Effector CD8-positive, alpha-beta T cell (primary cell): Measurements from ENCODE around the gene RAB43.
"Not testable (repeated sequence)": the region's sequence is repeated elsewhere in the genome, so short reads cannot be mapped to it uniquely, and the experiment has no call there.

Experiments used
- DNase-seq: peaks from one replicate; lab custom pipeline; 2025; lab: John Stamatoyannopoulos, UW
- total RNA-seq, 4 experiments: gene quantifications; one replicate each; lab custom pipeline; 2026; lab: John Stamatoyannopoulos, UW

Gene RAB43
- total RNA-seq = 2.7 to 7.5 (median 4.7) reads per million in 4 experiments

DNA sequence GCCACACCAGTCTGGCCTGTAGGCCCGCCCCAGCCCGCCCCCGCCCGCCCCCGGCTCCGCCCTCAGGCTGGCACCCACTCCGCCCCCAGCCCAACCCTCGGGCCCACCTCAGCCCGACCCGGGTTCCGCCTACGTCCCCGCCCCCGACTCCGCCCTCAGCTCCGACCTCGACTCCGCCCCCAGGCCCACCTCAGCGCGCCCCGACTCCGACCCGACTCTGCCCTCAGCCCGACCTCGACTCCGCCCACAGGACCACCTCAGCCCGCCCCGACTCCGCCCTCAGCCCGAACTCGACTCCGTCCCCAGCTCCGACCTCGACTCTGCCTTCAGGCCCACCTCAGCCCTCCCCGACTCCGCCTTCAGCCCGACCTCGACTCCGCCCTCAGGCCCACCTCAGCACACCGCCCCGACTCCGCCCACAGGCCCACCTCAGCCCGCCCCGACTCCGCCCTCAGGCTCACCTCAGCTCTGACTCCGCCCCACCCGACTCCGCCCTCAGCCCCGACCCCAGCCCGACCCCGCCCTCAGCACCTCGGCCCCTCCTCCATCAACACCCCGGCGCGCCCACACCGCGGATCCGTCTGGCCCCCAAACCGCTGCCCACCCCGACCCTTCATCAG lies at the start of gene RAB43:
Gene RAB43 (minus strand): TSS at position 13 of the 620 bp plus-strand sequence. CDS start 315 bp downstream, outside the sequence.
- peak; percentile 91 for DNase-seq

DNA sequence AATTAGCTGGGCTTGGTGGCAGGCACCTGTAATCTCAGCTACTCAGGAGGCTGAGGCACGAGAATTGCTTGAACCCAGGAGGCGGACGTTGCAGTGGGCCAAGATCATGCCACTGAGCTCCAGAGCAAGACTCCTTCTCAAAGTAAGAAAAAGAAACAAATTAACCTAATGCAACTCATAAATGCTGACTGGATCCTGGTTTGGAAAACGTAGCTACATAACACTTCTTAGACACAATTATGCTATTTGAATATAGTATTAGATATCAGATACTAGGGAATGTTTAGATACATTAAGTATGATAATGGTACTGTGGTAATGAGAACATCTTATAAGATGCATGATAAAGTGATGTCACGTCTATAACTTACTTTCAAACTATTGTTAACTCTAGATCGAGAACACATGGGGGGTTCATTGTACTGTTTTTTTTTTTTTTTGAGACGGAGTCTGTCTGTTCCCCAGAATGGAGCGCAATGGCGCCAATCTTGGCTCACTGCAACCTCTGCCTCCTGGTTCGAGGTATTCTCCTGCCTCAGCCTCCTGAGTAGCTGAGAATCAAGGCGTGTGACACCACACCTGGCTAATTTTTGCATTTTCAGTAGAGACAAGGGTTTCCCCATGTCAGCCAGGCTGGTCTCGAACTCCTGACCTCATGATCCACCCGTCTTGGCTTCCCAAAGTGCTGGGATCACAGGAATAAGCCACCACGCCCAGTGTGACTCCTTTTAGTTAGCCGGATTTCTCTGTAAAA lies 45.2 kb upstream of the RAB43 start:
- DNase-seq = no peak

DNA sequence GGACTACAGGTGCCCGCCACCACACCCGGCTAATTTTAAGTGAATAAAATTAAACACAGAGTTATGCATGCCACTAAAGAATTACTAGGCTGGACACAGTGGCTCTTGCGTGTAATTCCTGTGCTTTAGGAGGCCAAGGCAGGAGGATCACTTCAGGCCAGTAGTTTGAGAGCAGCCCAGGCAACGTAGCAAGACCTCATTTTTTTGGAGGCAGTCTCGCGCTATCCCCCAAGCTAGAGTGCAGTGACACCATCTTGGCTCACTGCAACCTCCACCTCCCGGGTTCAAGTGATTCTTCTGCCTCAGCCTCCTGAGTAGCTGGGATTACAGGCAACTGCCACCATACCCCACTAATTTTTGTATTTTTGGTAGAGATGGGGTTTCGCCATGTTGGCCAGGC lies 44.0 kb upstream of the RAB43 start:
- not testable (repeated sequence) for DNase-seq

DNA sequence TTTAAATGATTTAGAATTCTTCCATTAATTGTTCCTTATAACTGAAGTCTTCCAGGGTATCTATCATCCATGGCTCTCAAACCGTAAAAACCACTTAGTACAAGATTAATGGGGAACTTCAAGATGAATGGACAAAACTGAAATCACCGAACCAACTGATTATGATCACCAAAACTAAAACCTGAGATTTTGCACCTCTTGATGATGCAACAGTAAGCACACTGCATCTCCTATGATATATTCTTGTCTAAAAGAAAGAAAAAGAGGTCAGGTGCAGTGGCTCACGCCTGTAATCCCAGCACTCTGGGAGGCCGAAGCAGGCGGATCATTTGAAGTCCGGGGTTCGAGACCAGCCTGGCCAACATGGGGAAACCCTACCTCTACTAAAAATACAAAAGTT lies 42.9 kb upstream of the RAB43 start:
- DNase-seq = no peak

DNA sequence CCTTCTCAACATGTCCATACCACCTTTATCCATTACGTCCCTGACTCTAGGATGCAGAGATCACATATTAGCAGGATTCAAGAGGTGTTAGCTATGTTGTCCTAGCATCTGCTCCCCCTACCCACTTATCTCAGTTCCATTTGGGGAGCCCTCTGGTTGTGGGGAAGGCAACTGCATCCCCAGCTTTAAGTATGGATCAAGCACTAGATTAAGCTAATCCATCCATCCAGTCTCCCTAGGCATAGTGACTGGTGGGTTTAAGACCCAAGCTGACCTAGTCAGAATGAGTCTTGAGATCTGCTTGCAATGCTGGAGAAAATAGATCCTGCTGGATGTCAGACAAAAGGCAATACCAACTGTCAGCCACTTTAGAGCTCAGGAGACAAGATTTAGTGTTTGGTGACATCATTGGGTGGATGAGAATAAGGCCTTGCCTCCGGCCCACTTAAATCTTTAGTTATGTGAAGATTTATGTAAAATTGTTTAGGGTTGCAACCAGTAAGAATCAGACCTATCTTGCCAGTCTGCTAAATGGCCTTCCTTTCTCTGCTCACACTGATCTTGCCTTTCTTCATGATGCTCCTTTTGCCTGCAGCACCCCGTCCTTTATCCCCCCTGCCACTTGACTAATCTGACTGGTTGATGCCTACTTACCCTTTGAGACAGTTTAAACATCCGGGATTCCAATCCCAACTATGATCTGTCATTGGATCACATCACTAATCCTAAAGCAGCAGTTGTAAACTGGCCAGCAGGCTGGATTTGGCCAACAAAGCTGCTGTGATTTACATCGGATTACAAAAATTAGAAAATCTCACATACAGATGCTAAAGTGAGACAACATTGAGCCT lies 41.4 kb upstream of the RAB43 start:
- DNase-seq = no peak

DNA sequence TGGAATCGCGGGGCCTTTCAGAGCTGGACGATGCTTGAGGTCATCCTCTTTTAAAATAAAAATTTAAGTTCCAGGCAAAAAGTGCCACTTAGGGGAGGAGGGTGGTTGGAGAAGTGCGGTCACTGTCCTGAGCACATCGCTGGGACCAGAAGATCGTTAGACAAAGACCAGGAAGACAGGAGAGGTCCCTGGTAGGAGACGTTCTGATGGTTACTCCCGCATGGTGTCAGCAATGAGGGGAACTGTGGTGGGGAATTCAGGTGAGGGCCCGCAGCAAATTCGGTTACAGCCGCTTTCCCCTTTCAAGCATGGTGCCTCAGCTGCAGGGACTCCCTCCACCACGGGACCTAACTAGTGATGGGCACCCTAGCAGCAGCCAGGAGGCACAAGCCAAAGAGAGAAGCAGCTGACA lies 40.3 kb upstream of the RAB43 start:
- DNase-seq = no peak

DNA sequence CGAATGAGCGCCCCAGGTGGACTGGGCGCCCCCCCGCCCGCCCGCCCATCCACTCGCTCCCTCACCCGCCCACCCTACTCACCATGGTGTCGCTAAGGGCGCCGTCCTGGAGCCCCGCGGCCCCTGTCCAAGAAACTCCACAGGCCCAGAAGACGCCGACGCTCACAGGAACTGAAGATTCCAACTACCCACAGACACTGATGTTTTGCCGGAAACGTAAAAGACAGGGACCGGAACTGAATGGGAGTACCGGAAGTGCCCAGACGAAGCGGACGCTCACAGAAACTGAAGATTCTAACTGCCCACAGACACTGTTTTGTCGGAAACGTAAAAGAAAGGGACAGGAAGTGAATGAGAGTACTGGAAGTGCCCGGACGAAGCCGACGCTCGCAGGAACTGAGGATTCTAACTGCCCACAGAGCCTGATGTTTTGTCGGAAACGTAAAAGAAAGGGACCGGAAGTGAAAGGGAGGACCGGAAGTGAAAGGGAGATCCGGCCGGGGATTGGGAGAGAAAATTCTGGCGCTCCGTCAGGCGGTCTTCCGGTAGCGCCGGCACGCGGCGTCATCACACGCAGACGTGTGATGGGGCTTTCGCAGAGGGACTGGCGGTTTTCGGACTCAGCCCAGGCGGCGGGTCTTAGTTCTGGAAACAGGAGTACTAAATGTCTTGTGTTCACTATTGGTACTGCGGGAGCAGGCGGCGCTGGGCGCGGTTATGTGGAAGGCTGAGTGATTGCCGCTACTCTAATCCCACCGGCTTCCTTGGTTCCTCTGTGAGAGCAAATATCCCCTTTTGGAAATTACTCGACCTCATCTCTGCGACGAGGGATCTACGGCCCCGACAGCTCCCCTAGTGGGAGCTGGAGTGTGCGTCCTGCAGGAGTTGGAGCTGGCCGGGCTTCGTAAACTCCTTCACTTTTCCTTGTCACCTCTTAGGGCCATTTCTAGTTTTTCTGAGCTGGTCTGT lies 39.6 kb upstream of the RAB43 start, which contains the start of gene ISY1:
Gene ISY1 (minus strand): TSS at position 173 of the 969 bp plus-strand sequence. CDS start 88 bp downstream, at position 85.
- peak; percentile 81 for DNase-seq

DNA sequence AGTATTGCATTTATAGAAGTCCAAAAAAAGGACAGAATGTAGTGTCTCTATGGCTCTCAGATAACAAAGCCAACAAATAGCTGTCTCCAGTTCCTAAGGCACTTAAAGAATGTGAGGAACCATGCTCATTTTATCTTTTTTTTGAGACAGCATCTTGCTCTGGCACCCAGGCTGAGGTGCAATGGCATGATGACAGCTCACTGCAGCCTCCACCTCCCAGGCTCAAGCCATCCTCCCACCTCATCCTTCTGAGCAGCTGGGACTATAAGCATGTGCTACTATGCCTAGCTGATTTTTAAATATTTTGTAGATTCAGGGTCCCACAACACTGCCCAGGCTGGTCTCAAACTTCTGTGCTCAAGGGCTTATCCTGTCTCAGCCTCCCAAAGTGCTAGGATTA lies 23.2 kb upstream of the RAB43 start:
- no peak for DNase-seq

DNA sequence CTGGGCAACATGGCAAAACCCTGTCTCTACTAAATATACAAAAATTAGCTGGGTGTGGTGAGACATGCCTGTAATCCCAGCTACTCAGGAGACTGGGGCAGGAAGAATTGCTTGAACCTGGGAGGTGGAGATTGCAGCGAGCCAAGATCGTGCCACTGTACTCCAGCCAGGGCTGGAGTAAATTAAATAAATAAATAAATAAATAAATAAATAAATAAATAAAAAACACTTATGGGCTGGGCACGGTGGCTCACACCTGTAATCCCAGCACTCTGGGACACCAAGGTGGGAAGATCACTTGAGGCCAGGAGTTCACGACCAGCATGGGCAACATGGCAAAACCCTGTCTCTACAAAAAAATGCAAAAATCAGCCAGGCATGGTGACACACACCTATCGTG lies 19.4 kb upstream of the RAB43 start:
- DNase-seq = not testable (repeated sequence)

DNA sequence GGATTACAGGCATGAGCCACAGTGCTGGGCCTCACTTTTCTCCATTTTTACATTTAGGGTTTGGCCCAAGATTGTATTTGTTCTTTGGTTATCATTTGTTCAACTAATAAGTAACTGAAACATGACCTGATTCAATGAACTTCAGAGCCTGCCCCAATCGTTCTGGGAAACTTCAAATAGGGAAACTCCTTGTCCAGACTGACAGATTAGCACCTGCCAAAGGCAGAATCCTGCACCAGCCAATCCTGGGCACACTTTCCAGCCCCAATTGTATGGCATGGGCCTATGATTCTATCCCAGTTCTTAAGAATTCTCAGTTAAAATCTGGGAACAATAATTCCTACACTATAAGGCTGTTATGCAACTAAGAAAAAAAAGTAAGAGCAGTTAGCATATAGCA lies 18.3 kb upstream of the RAB43 start:
- no peak for DNase-seq

DNA sequence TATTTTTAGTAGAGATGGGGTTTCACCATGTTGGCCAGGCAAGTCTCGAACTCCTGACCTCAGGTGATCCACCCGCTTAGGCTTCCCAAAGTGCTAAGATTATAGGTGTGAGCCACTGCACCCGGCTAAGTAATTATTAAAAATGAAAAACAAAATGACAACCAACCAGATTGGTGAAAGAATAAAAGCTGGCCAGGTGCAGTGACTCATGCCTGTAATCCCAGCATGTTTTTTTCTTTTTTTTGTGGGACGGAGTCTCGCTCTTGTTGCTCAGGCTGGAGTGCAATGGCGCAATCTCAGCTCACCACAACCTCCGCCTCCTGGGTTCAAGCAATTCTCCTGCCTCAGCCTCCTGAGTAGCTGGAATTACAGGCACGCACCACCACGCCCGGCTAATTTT lies 14.7 kb upstream of the RAB43 start:
- DNase-seq = not testable (repeated sequence)

DNA sequence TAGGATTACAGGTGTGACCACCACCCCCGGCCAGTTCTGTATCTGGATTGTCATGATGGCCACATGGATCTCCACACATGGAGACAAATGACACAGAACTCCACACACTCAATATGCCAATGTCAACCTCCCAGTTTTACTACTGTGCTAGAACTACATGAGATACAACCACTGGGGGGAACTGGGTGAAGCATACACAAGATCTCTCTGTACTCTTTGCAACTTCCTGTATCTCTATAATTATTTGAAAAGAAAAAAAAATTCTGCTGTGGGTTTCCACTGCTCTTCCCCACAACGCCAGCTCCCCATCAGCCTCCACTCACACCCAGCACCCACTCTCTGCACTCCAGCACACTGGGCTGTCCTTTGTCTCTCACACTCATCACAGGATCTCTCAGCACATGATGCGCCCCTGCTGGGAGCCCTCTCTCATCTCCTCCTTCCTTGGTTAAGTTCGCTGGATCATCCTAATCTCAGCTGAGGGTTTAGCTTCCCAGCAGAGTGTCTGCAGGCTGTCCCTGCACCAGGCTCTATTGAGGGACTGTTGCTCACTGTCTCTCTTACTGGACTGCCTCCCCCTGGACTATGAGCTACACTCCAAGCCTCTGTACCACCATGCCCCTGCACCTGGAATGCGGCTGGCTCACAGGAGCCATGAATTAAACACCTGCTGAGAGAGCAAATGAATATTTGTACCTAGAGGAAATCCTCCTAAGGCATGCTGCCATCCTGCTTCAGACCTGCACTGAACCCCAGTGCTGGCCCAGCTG lies 10.7 kb upstream of the RAB43 start:
- no peak for DNase-seq

DNA sequence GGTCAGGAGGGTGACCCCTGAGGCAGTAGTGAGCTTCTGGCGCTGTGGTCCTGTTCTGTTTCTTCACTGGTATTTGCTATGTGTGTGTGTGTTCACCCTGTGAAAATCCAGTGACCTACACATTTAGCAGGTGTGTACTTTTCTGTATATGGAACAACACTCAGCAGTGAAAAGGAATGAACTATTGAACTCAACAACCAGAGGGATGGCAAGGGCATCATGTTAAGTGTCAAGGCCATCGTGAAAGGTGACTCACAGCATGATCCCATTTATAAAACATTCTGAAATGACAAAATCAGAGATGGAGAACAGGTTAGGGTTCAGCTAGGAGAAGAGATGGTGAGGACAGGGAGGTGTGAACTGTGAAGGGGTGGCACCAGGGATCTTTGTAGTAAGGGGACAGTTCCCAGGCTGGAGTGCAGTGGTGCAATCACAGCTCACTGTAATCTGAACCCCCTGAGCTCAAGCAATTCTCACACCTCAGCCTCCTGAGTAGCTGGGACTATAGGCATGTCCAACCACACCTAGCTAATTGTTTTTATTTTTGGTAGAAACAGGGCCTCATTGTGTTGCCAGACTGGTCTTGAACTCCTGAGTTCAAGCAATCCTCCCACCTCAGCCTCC lies 10.0 kb upstream of the RAB43 start:
- DNase-seq = no peak

DNA sequence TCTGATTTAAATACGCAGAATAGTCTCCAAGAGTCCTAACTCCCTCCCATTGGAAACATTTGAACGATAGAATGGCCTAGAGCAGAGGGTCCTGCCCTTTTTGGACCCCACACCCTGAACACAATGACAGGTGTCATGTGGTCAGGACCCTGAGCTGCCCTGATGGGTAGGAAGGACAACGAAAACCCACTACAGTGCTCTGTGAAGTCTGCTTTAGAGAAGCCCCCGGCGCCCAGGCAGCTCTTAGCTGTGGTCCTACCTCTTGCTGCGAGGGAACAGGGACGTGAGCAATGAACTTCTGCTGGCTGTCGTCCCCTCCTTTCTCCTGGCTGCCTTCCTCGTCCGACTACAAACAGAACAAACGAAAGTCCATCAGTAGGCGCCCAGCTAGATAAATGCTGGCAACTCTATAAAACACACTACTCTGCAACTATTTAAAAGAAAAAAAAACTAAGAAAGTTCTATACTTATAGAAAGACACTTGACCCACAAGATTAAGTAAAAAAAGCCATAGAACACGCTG lies 8.7 kb upstream of the RAB43 start:
- no peak for DNase-seq

DNA sequence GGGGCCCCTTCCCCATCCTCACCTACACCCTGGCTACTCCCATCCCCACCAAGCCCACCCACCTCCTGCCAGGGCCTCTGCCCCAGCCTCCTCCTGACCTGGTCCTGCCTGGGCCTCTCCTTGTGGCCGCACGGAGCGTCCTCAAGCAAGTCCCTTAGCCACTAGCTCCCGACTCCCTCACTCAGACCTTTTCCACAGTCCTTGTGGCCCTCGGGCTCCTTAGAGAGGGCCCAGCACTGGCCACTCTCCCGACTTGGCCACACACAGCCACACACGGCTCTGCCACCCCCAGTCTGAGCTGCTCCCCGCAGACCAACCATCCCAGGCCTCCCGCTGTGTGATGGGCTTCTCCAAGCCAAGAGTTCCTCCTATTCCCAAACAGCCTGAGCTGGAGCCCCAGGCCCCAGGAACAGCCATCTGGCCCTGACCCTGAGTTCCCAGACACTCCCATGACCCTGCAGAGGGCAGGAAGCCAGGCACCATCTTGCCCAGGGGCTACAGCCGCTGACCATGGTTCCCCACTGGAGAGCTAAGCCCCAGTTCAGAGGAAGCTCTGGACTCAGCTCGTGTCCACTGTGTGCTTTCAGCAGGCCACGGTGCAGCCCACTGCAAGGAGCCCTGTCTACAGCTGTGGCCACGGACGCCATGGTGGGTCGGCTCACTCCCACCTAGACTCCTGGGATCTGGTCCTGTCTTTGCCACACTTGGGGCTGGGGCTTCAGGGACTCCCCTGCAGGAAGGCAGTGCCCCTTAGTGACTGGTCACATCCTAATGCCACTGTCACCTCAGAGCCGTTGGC lies 7.0 kb upstream of the RAB43 start:
- no peak for DNase-seq

DNA sequence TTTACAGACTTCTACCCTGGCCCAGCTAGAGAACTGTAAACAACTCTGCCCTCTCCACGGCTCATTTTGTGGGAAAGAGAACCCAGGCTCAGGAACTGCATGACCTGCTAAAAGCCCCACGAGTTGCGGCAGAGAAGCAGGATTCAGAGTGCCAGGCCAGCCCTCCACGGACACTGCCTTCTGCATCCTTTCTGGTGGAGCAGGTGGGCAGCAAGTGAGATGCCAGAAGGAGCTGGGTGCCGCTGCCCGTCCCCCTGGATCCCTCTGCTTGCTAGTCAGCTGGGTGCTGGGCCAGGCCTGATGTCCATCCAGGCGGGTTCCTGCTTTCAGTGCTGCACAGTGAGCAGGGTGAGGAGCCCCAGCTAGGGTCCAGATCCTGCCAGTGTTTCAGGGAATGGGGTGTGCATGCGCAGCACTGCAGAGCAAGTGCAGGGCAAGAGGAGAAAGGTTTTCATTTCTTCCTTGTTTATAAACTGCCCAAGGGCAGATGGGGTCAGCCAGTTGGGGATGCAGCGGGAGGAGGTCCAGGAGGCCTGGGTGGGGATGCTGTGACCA lies 5.2 kb upstream of the RAB43 start:
- DNase-seq = no peak

DNA sequence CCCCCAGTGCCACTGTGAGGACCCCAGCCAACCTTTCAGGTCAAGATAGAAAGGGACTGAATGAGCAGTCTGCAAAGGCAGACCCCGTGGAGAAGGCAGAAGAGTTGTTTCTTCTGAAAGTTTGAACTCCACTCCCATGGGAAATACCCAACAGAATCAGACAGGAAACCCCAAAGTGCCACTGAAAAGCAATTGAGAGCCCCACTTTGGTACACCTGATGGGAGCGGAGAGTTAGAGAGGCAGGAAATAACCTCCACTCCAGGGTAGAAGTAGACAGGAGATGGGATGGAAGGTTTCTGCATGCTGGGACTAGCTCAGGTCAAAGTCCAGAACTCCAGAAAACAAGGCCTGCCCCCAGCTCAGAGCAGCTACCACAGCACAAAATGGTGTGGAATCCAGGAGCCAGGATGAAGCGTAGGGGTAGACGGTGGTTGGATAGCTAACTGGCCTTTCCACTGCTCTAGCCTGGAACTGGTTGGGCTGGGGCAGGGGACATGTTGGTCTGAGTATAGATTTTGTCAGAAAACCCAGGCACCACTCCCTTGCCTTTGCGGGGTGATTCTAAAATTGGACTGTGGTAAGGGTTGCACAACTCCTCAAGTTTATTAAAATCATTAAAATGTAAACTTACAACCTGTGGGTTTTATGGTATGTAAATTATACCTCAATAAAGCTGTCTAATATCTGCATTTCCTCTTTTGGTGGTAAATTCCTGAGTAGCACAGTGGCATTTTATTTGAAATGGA lies 1.9 kb upstream of the RAB43 start:
- DNase-seq = no peak
